ENCODE results near the gene WDR76.

Gene WDR76

GRCh38 chr15:43913026-43913780 lies 86.4 kb downstream of the WDR76 start:
- DNase-seq (ENCODE audit: low read depth in 2 of 3, low spot score in 1 of 3): no peak

- no peak for DNase-seq (ENCODE audit: low read depth in 2 of 3, low spot score in 1 of 3)
Measured at GRCh38 chr15:43913941-43914340, 87.1 kb downstream of the WDR76 start.

DNA sequence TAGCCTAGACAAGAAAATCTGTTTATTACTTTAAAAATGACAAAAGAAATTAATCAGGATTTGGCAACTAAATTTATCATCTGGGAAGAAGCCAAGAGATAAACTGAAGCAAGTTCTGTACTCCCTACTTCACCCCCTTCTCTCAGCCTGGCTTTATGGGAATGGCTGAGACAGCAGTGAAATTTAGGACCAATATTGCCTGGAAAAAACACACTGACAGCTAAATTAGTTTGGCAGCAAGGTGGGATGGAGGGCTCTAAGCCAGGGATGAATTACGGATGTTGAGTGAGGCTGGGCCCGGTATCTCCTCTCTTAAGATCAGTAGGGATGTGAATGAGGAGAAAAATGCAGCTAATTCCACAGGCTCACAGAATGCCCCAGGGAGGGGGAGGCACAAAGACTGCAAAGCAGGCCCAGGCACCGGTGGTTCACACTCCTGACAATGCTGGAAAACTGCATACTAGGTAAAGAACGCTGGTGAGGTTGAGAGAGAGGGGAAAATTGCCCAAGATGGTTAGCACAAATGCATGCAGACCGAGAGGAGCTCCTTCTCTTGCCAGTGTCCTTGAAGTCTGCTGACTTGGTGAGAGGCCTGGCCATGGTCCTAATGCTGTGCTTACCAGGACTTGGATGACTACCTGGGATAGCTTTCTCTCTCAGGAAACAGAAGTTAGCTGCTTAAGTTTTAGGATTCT lies 89.0 kb downstream of the WDR76 start:
- no peak for DNase-seq (ENCODE audit: low read depth in 2 of 3, low spot score in 1 of 3)

DNA sequence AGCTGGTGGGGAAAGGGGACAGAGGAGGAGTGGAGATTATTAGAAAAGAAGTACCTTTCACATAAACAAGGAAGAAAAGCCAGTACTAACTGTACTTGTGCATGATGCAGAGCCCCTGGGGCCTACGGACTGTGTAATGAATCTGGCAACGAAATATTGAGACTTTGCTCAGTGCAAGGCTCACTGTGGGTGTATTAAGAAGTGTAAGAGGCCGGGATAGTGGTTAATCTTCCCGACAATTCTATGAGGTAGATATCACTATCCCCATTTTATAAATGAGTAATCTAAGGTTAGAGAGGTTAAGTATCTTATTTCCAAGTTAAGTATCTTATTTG lies 89.5 kb downstream of the WDR76 start:
- DNase-seq (ENCODE audit: low read depth in 2 of 3, low spot score in 1 of 3): no peak

All from stimulated activated CD4-positive, alpha-beta T cell treated with anti-CD3 and anti-CD28 coated beads, Interleukin-12 subunit alpha, Interleukin-12 subunit beta, amount 100 ng/mL, for 48 hours (primary cell).